K562 (cell line): Measurements from ENCODE around the gene SEC14L5. TPM values are rescaled to one million over a fixed set of nuclear protein-coding genes. Genes with fewer than 3 reads are reported as not detected.
"Not testable (repeated sequence)": the region's sequence is repeated elsewhere in the genome, so short reads cannot be mapped to it uniquely, and the experiment has no call there.

Source experiments
- ATAC-seq: fragments of 200-7000 bp; cut with Tn5 transposase; 3 replicates; pipeline ENCODE4 v1.9.1; 2020; ENCODE audit warnings: moderate library complexity
- BruUV-seq: library from RNA; stranded (reverse); fragments of 400-500 nt; replicated peaks from 2 replicates; lab custom pipeline; 2021; lab: Mats Ljungman, UMichigan
- CTCF ChIA-PET: fragments of 300-600 bp; formaldehyde crosslinking; extraction: SDS; loops from one replicate; lab custom pipeline; 2021; ENCODE audit warnings: low intra/inter-chr PET ratio; lab: Yijun Ruan, JAX
- POLR2A ChIA-PET: fragments of 300-600, 350-650 bp; sonication (Branson Sonifier 250); formaldehyde crosslinking; extraction: SDS; loops from one replicate; lab custom pipeline; 2021; ENCODE audit warnings: antibody characterized with exemption, inconsistent platforms; lab: Yijun Ruan, JAX
- DNase-seq, 4 experiments: peaks; one replicate each; pipeline versions ENCODE4 v3.0.0 to v3.0.0-alpha.2; 2011 to 2018; ENCODE audit warnings: low spot score in 3 of 4, mixed read lengths in 3 of 4; ENCODE audit errors: extremely low read depth in 1 of 4
- FAIRE-seq: peaks from 2 replicates; lab custom pipeline; 2011; peaks lifted over from hg19 to GRCh38; lab: Jason Lieb, UNC
- H2AFZ ChIP-seq: 2 replicates; pipeline ENCODE4 v1.6.0; 2011; ENCODE audit warnings: low read depth, low read length, control low read depth, inconsistent platforms
- H3K27ac ChIP-seq: fragments of 200-600 bp; 3 replicates; pipeline ENCODE4 v1.8.0; 2011; ENCODE audit warnings: low read depth, mild to moderate bottlenecking, control low read depth, inconsistent platforms, low read length, moderate library complexity, mixed read lengths; ENCODE audit errors: extremely low read depth
- H3K27me3 ChIP-seq, 2 experiments: fragments of 300-600 bp in 1 of 2; 2 replicates in 1 of 2; 3 replicates in 1 of 2; pipeline versions ENCODE4 v1.6.0 to v1.8.0; 2011; ENCODE audit warnings: inconsistent platforms in 2 of 2, low read length in 2 of 2, mild to moderate bottlenecking in 1 of 2, mixed read lengths in 1 of 2, moderate library complexity in 1 of 2; ENCODE audit not compliant: control insufficient read depth in 2 of 2, insufficient read depth in 2 of 2
- H3K36me3 ChIP-seq: fragments of 300-600 bp; 3 replicates; pipeline ENCODE4 v1.8.0; 2011; ENCODE audit warnings: mild to moderate bottlenecking, low read length, inconsistent platforms; ENCODE audit not compliant: control insufficient read depth, insufficient read depth
- H3K4me1 ChIP-seq, 2 experiments: fragments of 200-600 bp in 1 of 2; replicated peaks in 1 of 2; 2 replicates in 1 of 2; 3 replicates in 1 of 2; pipeline versions ENCODE4 v1.5.1 to v1.8.0; 2011; ENCODE audit warnings: inconsistent platforms in 2 of 2, low read length in 2 of 2, mild to moderate bottlenecking in 1 of 2, mixed read lengths in 1 of 2, moderate library complexity in 1 of 2; ENCODE audit not compliant: control insufficient read depth in 2 of 2, insufficient read depth in 2 of 2
- H3K4me2 ChIP-seq: 2 replicates; pipeline ENCODE4 v1.6.1; 2011; ENCODE audit warnings: low read length, control low read depth, inconsistent platforms, mixed read lengths; ENCODE audit not compliant: insufficient read depth
- H3K4me3 ChIP-seq: fragments of 200-600 bp; sonication (generic), shearing (Covaris generic); 2 replicates; pipeline ENCODE4 v1.5.1; 2016; ENCODE audit warnings: control low read depth, inconsistent platforms
- H3K79me2 ChIP-seq: fragments of 200-600 bp; 3 replicates; pipeline ENCODE4 v1.8.0; 2011; ENCODE audit warnings: low read length, inconsistent platforms; ENCODE audit not compliant: control insufficient read depth, insufficient read depth
- H3K9ac ChIP-seq, 2 experiments: 2 replicates each; pipeline versions ENCODE4 v1.6.0 to v1.6.1; 2011; ENCODE audit warnings: low read depth in 2 of 2, low read length in 2 of 2, control low read depth in 1 of 2, inconsistent platforms in 1 of 2, mild to moderate bottlenecking in 1 of 2, mixed read lengths in 1 of 2; ENCODE audit not compliant: insufficient read depth in 1 of 2
- H3K9me1 ChIP-seq: one replicate; pipeline ENCODE4 v1.6.0; 2011; ENCODE audit warnings: inconsistent platforms, mild to moderate bottlenecking, low read length, moderate library complexity; ENCODE audit not compliant: control insufficient read depth, insufficient read depth
- H3K9me3 ChIP-seq: replicated peaks from 2 replicates; pipeline ENCODE4 v1.5.1; 2011; ENCODE audit warnings: low read depth, low read length, inconsistent platforms; ENCODE audit not compliant: control insufficient read depth, insufficient read depth
- H4K20me1 ChIP-seq: replicated peaks from 2 replicates; pipeline ENCODE4 v1.6.1; 2011; ENCODE audit warnings: low read length, inconsistent platforms, mixed read lengths; ENCODE audit not compliant: control insufficient read depth, insufficient read depth
- CTCF ChIP-seq, 3 experiments: IDR thresholded peaks in 2 of 3; conservative IDR thresholded peaks in 1 of 3; 2 replicates each; pipeline ENCODE4 v1.5.1; 2011 to 2012; ENCODE audit warnings: low read length in 3 of 3, mild to moderate bottlenecking in 3 of 3, control low read depth in 2 of 3, improper control_type of control experiment in 1 of 3, inconsistent platforms in 1 of 3, low read depth in 1 of 3, mixed read lengths in 1 of 3, moderate library complexity in 1 of 3; ENCODE audit not compliant: insufficient read depth in 2 of 3
- ZNF384 ChIP-seq: IDR thresholded peaks from 2 replicates; pipeline ENCODE4 v1.6.1; 2012; ENCODE audit warnings: low read depth, low read length, improper control_type of control experiment
- WGBS: fragments of 100-300 bp; shearing (Covaris generic); methylation state at CpG from one replicate; pipeline ENCODE4 v1.1.6; 2016; ENCODE audit warnings: low coverage, mixed read lengths; ENCODE audit not compliant: insufficient coverage; ENCODE audit errors: missing lambda C conversion rate; 5-methylcytosine and 5-hydroxymethylcytosine counted together
- in situ Hi-C: fragments of 300-500 bp; cut with MboI; formaldehyde crosslinking; loops from 4 replicates; pipeline ENCODE4 v1.15.0; 2018; ENCODE audit warnings: inconsistent platforms, mixed read lengths
- intact Hi-C: fragments of 100-400 bp; cut with micrococcal nuclease; formaldehyde crosslinking; loops from 2 replicates; pipeline ENCODE4 v1.14.2; 2022
- polyA plus RNA-seq, 8 experiments: library from polyadenylated mRNA; depleted of rRNA in 4 of 8; stranded (reverse) in 5 of 8; unstranded in 3 of 8; fragments of >200 nt; fragmentation: Nextera tagmentation in 2 of 8; fragmentation: Illumina TruSeq in 1 of 8; extraction: Ambion mirVana in 2 of 8; extraction: Trizol in 1 of 8; gene quantifications; 2 replicates each; pipeline versions ENCODE4 v1.2.1 to v1.2.3, GENCODE V29; 2011 to 2014; ENCODE audit warnings: inconsistent platforms in 1 of 8, missing spikeins in 1 of 8
- total RNA-seq, 7 experiments: library from RNA; depleted of rRNA in 6 of 7; stranded (reverse); fragments of >200 nt in 6 of 7; fragmentation: Illumina TruSeq in 2 of 7; extraction: Trizol in 2 of 7; gene quantifications; 2 replicates each; pipeline versions ENCODE4 v1.2.1 to v1.2.3, GENCODE V29; 2011 to 2021; ENCODE audit warnings: low replicate concordance in 1 of 7

The SEC14L5 gene
- total and polyA plus RNA-seq, 9 of the 15 experiments (the other 6 are each of a cell fraction or from before 2014, with no cell fraction given), result 0.11 TPM; not detected in 8

DNA sequence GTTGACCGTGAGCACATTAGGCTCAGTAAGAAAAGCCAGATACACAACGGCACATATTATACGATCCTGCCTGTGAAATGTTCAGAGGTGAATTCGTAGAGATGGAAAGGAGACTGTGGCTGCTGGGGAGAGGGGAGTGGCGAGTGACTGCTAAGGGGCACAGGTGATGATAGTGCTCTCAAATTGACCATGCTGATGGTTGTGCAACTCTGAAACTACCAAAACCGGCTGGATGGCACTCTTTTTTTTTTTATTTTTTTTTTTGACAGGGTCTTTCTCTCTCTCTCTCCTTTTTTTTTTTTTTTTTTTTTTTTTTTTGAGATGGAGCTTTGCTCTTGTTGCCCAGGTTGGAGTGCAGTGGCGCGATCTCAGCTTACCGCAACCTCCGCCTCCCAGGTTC, 8.1 kb upstream of the SEC14L5 start:
- no peak for FAIRE-seq
- H3K9ac ChIP-seq, result no peak overlapping the region
- H3K4me2 ChIP-seq, result no peak overlapping the region
- no peak for ATAC-seq
- no peaks in the 10 kb centered on the region for H3K36me3 ChIP-seq
- H3K9me1 ChIP-seq, result no peaks in the 10 kb centered on the region
- H4K20me1 ChIP-seq, result peaks cover 4% of the 10 kb centered on the region; the same call in 1 of the 2 replicates
- ChIA-PET POLR2A (no interaction called here), CTCF (no interaction called here)
- no peak overlapping the region for H2AFZ ChIP-seq
- no peak for DNase-seq
- no peak overlapping the region for H3K4me3 ChIP-seq
- 4% methylated on average over 5 of the region's 10 CpGs for whole genome bisulfite sequencing
- H3K79me2 ChIP-seq, result no peaks in the 10 kb centered on the region
- H3K4me1 ChIP-seq, result peaks cover 4 to 19% of the 10 kb centered on the region in 2 experiments; a peak in 2 of 5 replicates
- peaks cover 14 to 41% of the 10 kb centered on the region in 2 experiments; a peak in 4 of 5 replicates for H3K27me3 ChIP-seq
- H3K27ac ChIP-seq, result no peak overlapping the region
- TF ChIP-seq CTCF (IDR thresholded peaks at IDR 0.05 in 2 of 3, conservative IDR thresholded peaks at IDR 0.05 in 1 of 3; ENCODE audit: insufficient read depth in 2 of 3, low read depth in 1 of 3, low read length in 3 of 3) (no peak), ZNF384 (0 out of 2 replicates have a peak, but pooled peaks have one; percentile 5)
- H3K9me3 ChIP-seq, result no peaks in the 10 kb centered on the region
- in situ Hi-C loops (loop anchor here (10.0 kb wide), 1 partner anchor 435 kb away; no protein-coding TSS in a partner anchor), intact Hi-C loops (loop anchor here (10.0 kb wide), 2 partner anchors 425 to 535 kb away; partner anchors contain the start of gene CORO7)
- no TSS peak for BruUV-seq

- peaks cover 11% of the 10 kb centered on the region for H4K20me1 ChIP-seq
- H3K4me2 ChIP-seq, H3K9ac ChIP-seq, H3K36me3 ChIP-seq, POLR2A ChIA-PET, H3K9me1 ChIP-seq, H3K27ac ChIP-seq, FAIRE-seq, H3K4me3 ChIP-seq, DNase-seq, H3K9me3 ChIP-seq, CTCF ChIA-PET, ATAC-seq, H3K79me2 ChIP-seq, H2AFZ ChIP-seq, BruUV-seq: not testable (repeated sequence)
- peaks cover 7 to 19% of the 10 kb centered on the region in 2 experiments; a peak in 2 of 5 replicates for H3K4me1 ChIP-seq
- 0% methylated on average over 3 of the region's 3 CpGs for WGBS
- intact Hi-C loops (loop anchor here (10.0 kb wide), 2 partner anchors 427 to 537 kb away; partner anchors contain the start of gene CORO7), in situ Hi-C loops (loop anchor here (10.0 kb wide), 1 partner anchor 437 kb away; no protein-coding TSS in a partner anchor)
- peaks cover 14 to 43% of the 10 kb centered on the region in 2 experiments; a peak in 4 of 5 replicates for H3K27me3 ChIP-seq
Observed at GRCh38 chr16:4951583-4951982, 6.5 kb upstream of the SEC14L5 start.
